IMR-90 (cell line): Measurements from ENCODE around the gene LGI4. TPM values are rescaled to one million over a fixed set of nuclear protein-coding genes. Genes with fewer than 3 reads are reported as not detected.

Source experiments
- ATAC-seq: fragments of 200-7000 bp; cut with Tn5 transposase; 2 replicates; pipeline ENCODE4 v1.9.1; 2020; ENCODE audit warnings: low read depth, mild to moderate bottlenecking, moderate library complexity
- BruUV-seq: library from RNA; stranded (reverse); fragments of 400-500 nt; replicated peaks from 2 replicates; lab custom pipeline; 2021; lab: Mats Ljungman, UMichigan
- CTCF ChIA-PET: fragments of 300-600 bp; formaldehyde crosslinking; extraction: SDS; loops from one replicate; lab custom pipeline; 2021; ENCODE audit warnings: antibody characterized with exemption; lab: Yijun Ruan, JAX
- POLR2A ChIA-PET: fragments of 300-600 bp; sonication (Branson Sonifier 250); formaldehyde crosslinking; loops from one replicate; lab custom pipeline; 2022; ENCODE audit warnings: antibody characterized with exemption; ENCODE audit not compliant: unreplicated experiment; lab: Charles Lee
- DNase-seq: peaks from one replicate; pipeline ENCODE4 v3.0.0; 2013
- H2AFZ ChIP-seq: replicated peaks from 2 replicates; pipeline ENCODE3; 2013; ENCODE audit warnings: low read length, mild to moderate bottlenecking; ENCODE audit not compliant: poor library complexity
- H2AK5ac ChIP-seq: 2 replicates; pipeline ENCODE4 v1.6.1; 2013; ENCODE audit warnings: low read depth, low read length, inconsistent platforms
- H2AK9ac ChIP-seq: replicated peaks from 2 replicates; pipeline ENCODE3; 2013; ENCODE audit warnings: mild to moderate bottlenecking, low read depth, low read length, moderate library complexity; ENCODE audit not compliant: poor library complexity
- H2BK120ac ChIP-seq: 2 replicates; pipeline ENCODE4 v1.6.1; 2013; ENCODE audit warnings: low read depth, low read length, inconsistent platforms
- H2BK15ac ChIP-seq: 3 replicates; pipeline ENCODE4 v1.6.1; 2013; ENCODE audit warnings: low read depth, low read length, inconsistent platforms
- H2BK20ac ChIP-seq: 2 replicates; pipeline ENCODE4 v1.6.1; 2013; ENCODE audit warnings: low read depth, mild to moderate bottlenecking, inconsistent platforms, low read length, moderate library complexity
- H2BK5ac ChIP-seq: 2 replicates; pipeline ENCODE4 v1.6.1; 2013; ENCODE audit warnings: mild to moderate bottlenecking, low read depth, low read length, inconsistent platforms; ENCODE audit not compliant: poor library complexity, severe bottlenecking
- H3K14ac ChIP-seq: replicated peaks from 2 replicates; pipeline ENCODE4 v1.6.1; 2013; ENCODE audit warnings: low read depth, low read length, inconsistent platforms
- H3K18ac ChIP-seq: 2 replicates; pipeline ENCODE4 v1.6.1; 2013; ENCODE audit warnings: low read depth, low read length, control low read depth
- H3K23ac ChIP-seq: 2 replicates; pipeline ENCODE4 v1.6.1; 2013; ENCODE audit warnings: low read depth, low read length, inconsistent platforms
- H3K27ac ChIP-seq: 2 replicates; pipeline ENCODE4 v1.5.1; 2013; ENCODE audit warnings: mild to moderate bottlenecking, control low read depth, low read length; ENCODE audit not compliant: insufficient read depth
- H3K27me3 ChIP-seq: 2 replicates; pipeline ENCODE4 v1.6.1; 2013; ENCODE audit warnings: low read length; ENCODE audit not compliant: control insufficient read depth, insufficient read depth
- H3K36me3 ChIP-seq: 2 replicates; pipeline ENCODE4 v1.6.1; 2013; ENCODE audit warnings: low read length, mixed read lengths; ENCODE audit not compliant: control insufficient read depth, insufficient read depth
- H3K4ac ChIP-seq: 2 replicates; pipeline ENCODE4 v1.6.1; 2013; ENCODE audit warnings: low read depth, low read length, inconsistent platforms
- H3K4me1 ChIP-seq: 2 replicates; pipeline ENCODE4 v1.6.1; 2013; ENCODE audit warnings: low read length, mixed read lengths; ENCODE audit not compliant: control insufficient read depth, insufficient read depth
- H3K4me2 ChIP-seq: 2 replicates; pipeline ENCODE4 v1.6.1; 2013; ENCODE audit warnings: low read depth, mild to moderate bottlenecking, control low read depth, low read length, moderate library complexity
- H3K4me3 ChIP-seq: 2 replicates; pipeline ENCODE4 v1.5.1; 2013; ENCODE audit warnings: low read depth, mild to moderate bottlenecking, control low read depth, low read length, moderate library complexity; ENCODE audit not compliant: insufficient read depth
- H3K56ac ChIP-seq: 2 replicates; pipeline ENCODE4 v1.6.1; 2013; ENCODE audit warnings: low read length, inconsistent platforms; ENCODE audit not compliant: insufficient read depth; ENCODE audit errors: extremely low read depth
- H3K79me1 ChIP-seq, 2 experiments: 2 replicates each; pipeline ENCODE4 v1.6.1; 2013; ENCODE audit warnings: low read length in 2 of 2, inconsistent platforms in 1 of 2, low read depth in 1 of 2
- H3K9ac ChIP-seq: 2 replicates; pipeline ENCODE4 v1.6.1; 2013; ENCODE audit warnings: low read depth, low read length, control low read depth
- H3K9me1 ChIP-seq: 2 replicates; pipeline ENCODE4 v1.6.1; 2013; ENCODE audit warnings: low read length, inconsistent platforms; ENCODE audit not compliant: insufficient read depth
- H3K9me3 ChIP-seq: 2 replicates; pipeline ENCODE4 v1.6.1; 2013; ENCODE audit warnings: low read length; ENCODE audit not compliant: control insufficient read depth, insufficient read depth
- H4K20me1 ChIP-seq: 2 replicates; pipeline ENCODE4 v1.6.1; 2013; ENCODE audit warnings: low read length, inconsistent platforms; ENCODE audit not compliant: insufficient read depth
- H4K5ac ChIP-seq: 2 replicates; pipeline ENCODE4 v1.6.1; 2013; ENCODE audit warnings: mild to moderate bottlenecking, low read depth, low read length, control low read depth
- H4K8ac ChIP-seq, 2 experiments: 2 replicates each; pipeline ENCODE4 v1.6.1; 2013; ENCODE audit warnings: low read depth in 2 of 2, low read length in 2 of 2, control low read depth in 1 of 2, inconsistent platforms in 1 of 2
- H4K91ac ChIP-seq: 2 replicates; pipeline ENCODE4 v1.6.1; 2013; ENCODE audit warnings: low read depth, low read length, inconsistent platforms; ENCODE audit not compliant: insufficient read depth
- ELK1 ChIP-seq: fragments of 150-350 bp; IDR thresholded peaks from 2 replicates; pipeline ENCODE4 v1.6.1; 2016; ENCODE audit warnings: low read depth, mild to moderate bottlenecking, low read length, moderate library complexity, borderline replicate concordance
- FOS ChIP-seq: fragments of 150-350 bp; IDR thresholded peaks from 2 replicates; pipeline ENCODE4 v1.6.1; 2016; ENCODE audit warnings: low read depth, low read length
- MAFK ChIP-seq: IDR thresholded peaks from 2 replicates; pipeline ENCODE4 v1.6.1; 2012; ENCODE audit warnings: low read depth, low read length, improper control_type of control experiment
- MAZ ChIP-seq: IDR thresholded peaks from 2 replicates; pipeline ENCODE4 v1.6.1; 2012; ENCODE audit warnings: low read depth, mild to moderate bottlenecking, low read length, improper control_type of control experiment, moderate library complexity, borderline replicate concordance
- MXI1 ChIP-seq: IDR thresholded peaks from 2 replicates; pipeline ENCODE4 v1.6.1; 2012; ENCODE audit warnings: low read depth, mild to moderate bottlenecking, low read length, moderate library complexity, borderline replicate concordance
- NFE2L2 ChIP-seq: fragments of 150-350 bp; IDR thresholded peaks from 2 replicates; pipeline ENCODE4 v1.6.1; 2016; ENCODE audit warnings: low read depth, mild to moderate bottlenecking, low read length
- POLR2A ChIP-seq: IDR thresholded peaks from 2 replicates; pipeline ENCODE4 v1.6.1; 2012; ENCODE audit warnings: mild to moderate bottlenecking, low read depth, low read length
- RAD21 ChIP-seq: IDR thresholded peaks from 2 replicates; pipeline ENCODE4 v1.6.1; 2012; ENCODE audit warnings: low read length, improper control_type of control experiment
- RCOR1 ChIP-seq: IDR thresholded peaks from 2 replicates; pipeline ENCODE4 v1.6.1; 2012; ENCODE audit warnings: mild to moderate bottlenecking, low read length, improper control_type of control experiment; ENCODE audit not compliant: insufficient replicate concordance
- USF2 ChIP-seq: fragments of 150-350 bp; IDR thresholded peaks from 2 replicates; pipeline ENCODE4 v1.6.1; 2017; ENCODE audit warnings: mild to moderate bottlenecking, antibody characterized with exemption, low read length, low read depth
- whole genome bisulfite sequencing, 2 experiments: methylation state at CpG; one replicate each; pipeline versions ENCODE4 v1.1.5 to v1.1.7; 2013; ENCODE audit warnings: missing lambda C conversion rate in 2 of 2; ENCODE audit not compliant: insufficient read length in 1 of 2; ENCODE audit errors: extremely low coverage in 2 of 2; 5-methylcytosine and 5-hydroxymethylcytosine counted together
- dilution Hi-C: fragments of 300-500 bp; cut with HindIII; formaldehyde crosslinking; loops from one replicate; pipeline ENCODE4 v1.14.3; 2018; ENCODE audit warnings: low sequenced_read_pairs; ENCODE audit not compliant: unreplicated experiment
- in situ Hi-C: fragments of 300-500 bp; cut with MboI; formaldehyde crosslinking; loops from 3 replicates; pipeline ENCODE4 v1.14.3; 2019; ENCODE audit warnings: low sequenced_read_pairs, inconsistent platforms, mixed read lengths
- intact Hi-C: fragments of 100-400 bp; cut with micrococcal nuclease; formaldehyde crosslinking; loops from 2 replicates; pipeline ENCODE4 v1.10.0; 2022
- polyA plus RNA-seq, 3 experiments: library from polyadenylated mRNA; depleted of rRNA; stranded (reverse); fragments of >200 nt; gene quantifications; 2 replicates each; pipeline ENCODE4 v1.2.3, GENCODE V29; 2012; ENCODE audit warnings: low replicate concordance in 1 of 3
- total RNA-seq: library from RNA; depleted of rRNA; stranded (reverse); fragments of >200 nt; gene quantifications from 2 replicates; pipeline ENCODE4 v1.2.3, GENCODE V29; 2012
- TF ChIP-seq, protein P1 (sequence below): conservative IDR thresholded peaks from 2 replicates; pipeline ENCODE4 v1.5.1; 2012; ENCODE audit warnings: mild to moderate bottlenecking, low read depth, low read length, improper control_type of control experiment

LGI4 gene
- total and polyA plus RNA-seq, 2 of the 4 experiments (the other 2 are of a cell fraction): 0.10 TPM; not detected in 1

DNA sequence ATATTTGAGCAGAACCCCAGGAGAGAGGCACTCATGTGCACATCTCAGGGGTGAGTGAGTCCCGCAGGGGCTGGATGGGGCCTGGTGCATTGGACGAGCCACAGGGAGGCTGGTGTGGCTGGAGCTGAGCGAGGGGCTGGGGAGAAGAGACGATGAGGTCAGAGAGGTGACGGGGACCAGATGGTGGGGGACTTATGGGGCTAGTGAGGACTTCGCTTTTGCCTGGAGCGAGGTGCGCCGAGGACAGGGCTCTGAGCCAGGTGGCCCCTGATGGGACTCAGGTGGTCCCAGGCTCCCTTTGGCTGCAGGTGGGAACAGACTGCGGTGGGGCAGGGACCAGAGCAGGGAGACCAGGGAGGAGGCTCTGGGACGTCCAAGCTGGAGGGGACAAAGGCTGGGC, 26.1 kb downstream of the LGI4 start:
- ATAC-seq: no peak
- intact Hi-C loops (no loop called here), dilution Hi-C loops (no loop called here), in situ Hi-C loops (no loop called here)
- H3K9me3 ChIP-seq: peaks cover 5% of the 10 kb centered on the region; the same call in 1 of the 2 replicates
- no peak overlapping the region for H2AK5ac ChIP-seq
- no peak overlapping the region for H3K18ac ChIP-seq
- no peak overlapping the region for H2BK20ac ChIP-seq
- H3K56ac ChIP-seq: no peak overlapping the region
- TF ChIP-seq MAFK: no peak
- no peak for TF ChIP-seq POLR2A
- no peak for TF ChIP-seq USF2
- TF ChIP-seq, protein P1, sequence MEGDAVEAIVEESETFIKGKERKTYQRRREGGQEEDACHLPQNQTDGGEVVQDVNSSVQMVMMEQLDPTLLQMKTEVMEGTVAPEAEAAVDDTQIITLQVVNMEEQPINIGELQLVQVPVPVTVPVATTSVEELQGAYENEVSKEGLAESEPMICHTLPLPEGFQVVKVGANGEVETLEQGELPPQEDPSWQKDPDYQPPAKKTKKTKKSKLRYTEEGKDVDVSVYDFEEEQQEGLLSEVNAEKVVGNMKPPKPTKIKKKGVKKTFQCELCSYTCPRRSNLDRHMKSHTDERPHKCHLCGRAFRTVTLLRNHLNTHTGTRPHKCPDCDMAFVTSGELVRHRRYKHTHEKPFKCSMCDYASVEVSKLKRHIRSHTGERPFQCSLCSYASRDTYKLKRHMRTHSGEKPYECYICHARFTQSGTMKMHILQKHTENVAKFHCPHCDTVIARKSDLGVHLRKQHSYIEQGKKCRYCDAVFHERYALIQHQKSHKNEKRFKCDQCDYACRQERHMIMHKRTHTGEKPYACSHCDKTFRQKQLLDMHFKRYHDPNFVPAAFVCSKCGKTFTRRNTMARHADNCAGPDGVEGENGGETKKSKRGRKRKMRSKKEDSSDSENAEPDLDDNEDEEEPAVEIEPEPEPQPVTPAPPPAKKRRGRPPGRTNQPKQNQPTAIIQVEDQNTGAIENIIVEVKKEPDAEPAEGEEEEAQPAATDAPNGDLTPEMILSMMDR: no peak
- TF ChIP-seq MAZ: no peak
- TF ChIP-seq ELK1: no peak
- TF ChIP-seq FOS: no peak
- no peak for TF ChIP-seq RAD21
- no peak for TF ChIP-seq RCOR1
- TF ChIP-seq NFE2L2: no peak
- TF ChIP-seq MXI1: no peak
- H3K4me3 ChIP-seq: no peak overlapping the region
- H3K9ac ChIP-seq: no peak overlapping the region
- no peak overlapping the region for H3K4me2 ChIP-seq
- no peak overlapping the region for H4K5ac ChIP-seq
- H3K14ac ChIP-seq: no peak overlapping the region
- H3K79me1 ChIP-seq: no peaks in the 10 kb centered on the region
- WGBS, 2 experiments: 77% methylated on average over 7 of the region's 11 CpGs; no CpG with 5 or more reads in 1 of the 2 experiments
- H3K23ac ChIP-seq: no peak overlapping the region
- no peak overlapping the region for H2AFZ ChIP-seq
- H3K27ac ChIP-seq: no peak overlapping the region
- peaks cover 5% of the 10 kb centered on the region; the same call in 1 of the 2 replicates for H3K27me3 ChIP-seq
- BruUV-seq: no TSS peak
- H3K36me3 ChIP-seq: no peaks in the 10 kb centered on the region
- ChIA-PET POLR2A (no interaction called here), CTCF (no interaction called here)
- H2BK120ac ChIP-seq: no peak overlapping the region
- DNase-seq: no peak
- no peak overlapping the region for H4K91ac ChIP-seq
- H2BK5ac ChIP-seq: no peak overlapping the region
- H3K4me1 ChIP-seq: no peaks in the 10 kb centered on the region
- H3K9me1 ChIP-seq: no peaks in the 10 kb centered on the region
- H2AK9ac ChIP-seq: no peak overlapping the region
- no peak overlapping the region for H3K4ac ChIP-seq
- no peak overlapping the region for H4K8ac ChIP-seq
- H4K20me1 ChIP-seq: no peaks in the 10 kb centered on the region
- no peak overlapping the region for H2BK15ac ChIP-seq
